Hepatocyte (in vitro differentiated cells): ENCODE results near the gene ABCB11.

Source experiments
- EZH2 ChIP-seq: fragments of 200-600 bp; sonication (generic); IDR thresholded peaks from 2 replicates; pipeline ENCODE4 v1.6.1; 2016; ENCODE audit warnings: antibody characterized with exemption, mild to moderate bottlenecking, borderline replicate concordance
- EZH2phosphoT487 ChIP-seq: fragments of 200-600 bp; sonication (generic); IDR thresholded peaks from one replicate; pipeline ENCODE4 v1.6.1; 2018; ENCODE audit warnings: antibody characterized with exemption, mild to moderate bottlenecking, low read depth, moderate library complexity; ENCODE audit not compliant: unreplicated experiment, severe bottlenecking
- TF ChIP-seq, protein P1 (sequence below): fragments of 200-600 bp; sonication (generic); IDR thresholded peaks from 2 replicates; pipeline ENCODE4 v1.5.1; 2016; ENCODE audit warnings: antibody characterized with exemption, mild to moderate bottlenecking; ENCODE audit not compliant: poor library complexity

DNA sequence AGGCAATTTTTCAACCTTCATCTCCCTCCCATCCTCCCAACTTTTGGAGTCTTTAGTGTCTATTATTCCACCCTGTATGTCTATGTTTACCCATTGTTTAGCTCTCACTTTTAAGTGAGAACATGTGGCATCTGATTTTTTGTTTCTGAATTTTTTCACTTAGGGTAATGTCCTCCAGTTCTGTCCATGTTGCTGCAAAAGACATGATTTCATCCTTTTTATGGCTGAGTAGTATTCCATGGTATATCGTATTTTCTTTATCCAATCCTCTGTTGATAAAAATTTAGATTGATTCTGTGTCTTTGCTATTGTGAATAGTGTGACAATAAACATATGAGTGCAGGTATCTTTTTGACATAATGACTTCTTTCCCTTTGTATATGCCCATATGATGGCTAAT is 81.8 kb downstream of the ABCB11 start:
- TF ChIP-seq, protein P1, sequence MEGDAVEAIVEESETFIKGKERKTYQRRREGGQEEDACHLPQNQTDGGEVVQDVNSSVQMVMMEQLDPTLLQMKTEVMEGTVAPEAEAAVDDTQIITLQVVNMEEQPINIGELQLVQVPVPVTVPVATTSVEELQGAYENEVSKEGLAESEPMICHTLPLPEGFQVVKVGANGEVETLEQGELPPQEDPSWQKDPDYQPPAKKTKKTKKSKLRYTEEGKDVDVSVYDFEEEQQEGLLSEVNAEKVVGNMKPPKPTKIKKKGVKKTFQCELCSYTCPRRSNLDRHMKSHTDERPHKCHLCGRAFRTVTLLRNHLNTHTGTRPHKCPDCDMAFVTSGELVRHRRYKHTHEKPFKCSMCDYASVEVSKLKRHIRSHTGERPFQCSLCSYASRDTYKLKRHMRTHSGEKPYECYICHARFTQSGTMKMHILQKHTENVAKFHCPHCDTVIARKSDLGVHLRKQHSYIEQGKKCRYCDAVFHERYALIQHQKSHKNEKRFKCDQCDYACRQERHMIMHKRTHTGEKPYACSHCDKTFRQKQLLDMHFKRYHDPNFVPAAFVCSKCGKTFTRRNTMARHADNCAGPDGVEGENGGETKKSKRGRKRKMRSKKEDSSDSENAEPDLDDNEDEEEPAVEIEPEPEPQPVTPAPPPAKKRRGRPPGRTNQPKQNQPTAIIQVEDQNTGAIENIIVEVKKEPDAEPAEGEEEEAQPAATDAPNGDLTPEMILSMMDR = no peak
- TF ChIP-seq EZH2 (no peak), EZH2phosphoT487 (no peak)
